Esophagus muscularis mucosa (tissue), 4 donors: Measurements from ENCODE around the gene RNF144A. TPM values are rescaled to one million over a fixed set of nuclear protein-coding genes. Genes with fewer than 3 reads are reported as not detected.
A peak's percentile ranks its signal among the peaks of the same experiment; 100 is the strongest.

ENCODE experiments used
- DNase-seq: peaks from one replicate; pipeline ENCODE4 v3.0.0-alpha.2; 2017; ENCODE audit errors: extremely low spot score
- H3K27ac ChIP-seq, 4 donors: fragments of 200-600 bp; sonication (generic); replicated peaks in 1 of 4; 1 replicate in 3 of 4; 2 replicates in 1 of 4; pipeline ENCODE4 v1.5.1; 2016 to 2019; ENCODE audit warnings: mild to moderate bottlenecking in 1 of 4
- H3K27me3 ChIP-seq, 4 donors: fragments of 200-600 bp; sonication (generic); one replicate each; pipeline versions ENCODE4 v1.5.1 to v1.6.0; 2016 to 2019
- H3K36me3 ChIP-seq, 4 donors: fragments of 200-600 bp; sonication (generic); one replicate each; pipeline ENCODE4 v1.5.1; 2016 to 2019
- H3K4me1 ChIP-seq, 4 donors: fragments of 200-600 bp; sonication (generic); one replicate each; pipeline ENCODE4 v1.5.1; 2016 to 2019
- H3K4me3 ChIP-seq, 4 donors: fragments of 200-600 bp; sonication (generic); 1 replicate in 2 of 4; 2 replicates in 2 of 4; pipeline ENCODE4 v1.5.1; 2016 to 2019; ENCODE audit warnings: mild to moderate bottlenecking in 4 of 4, moderate library complexity in 1 of 4
- H3K9me3 ChIP-seq, 4 donors: fragments of 200-600 bp; sonication (generic); 1 replicate in 3 of 4; 2 replicates in 1 of 4; pipeline ENCODE4 v1.5.1; 2016 to 2019
- CTCF ChIP-seq, 3 experiments: fragments of 200-600 bp in 2 of 3; fragments of 450-650 bp in 1 of 3; sonication (generic) in 2 of 3; IDR thresholded peaks; one replicate each; pipeline ENCODE4 v1.5.1; 2017 to 2019; ENCODE audit warnings: antibody characterized with exemption in 3 of 3, mild to moderate bottlenecking in 2 of 3, moderate library complexity in 1 of 3
- EP300 ChIP-seq: sonication (generic); formaldehyde crosslinking; IDR thresholded peaks from one replicate; pipeline ENCODE4 v1.6.1; 2017; ENCODE audit warnings: antibody characterized with exemption
- POLR2A ChIP-seq: fragments of 450-650 bp; IDR thresholded peaks from one replicate; pipeline ENCODE4 v1.6.1; 2017; ENCODE audit warnings: antibody characterized with exemption, moderate library complexity, mild to moderate bottlenecking, low read depth
- POLR2AphosphoS5 ChIP-seq, 2 donors: sonication (generic); formaldehyde crosslinking; IDR thresholded peaks; one replicate each; pipeline ENCODE4 v1.6.1; 2017; ENCODE audit warnings: antibody characterized with exemption in 2 of 2
- WGBS: methylation state at CpG from one replicate; pipeline ENCODE4 v1.1.5; 2018; 5-methylcytosine and 5-hydroxymethylcytosine counted together
- intact Hi-C: fragments of 100-400 bp; cut with DNase I; formaldehyde crosslinking; loops from one replicate; pipeline ENCODE4 v1.15.1; 2023
- total RNA-seq, 4 donors: library from RNA; depleted of rRNA; stranded (reverse); fragments of >200 nt; gene quantifications; one replicate each; pipeline versions ENCODE4 v1.1.0 to v1.2.1, GENCODE V29; 2016

Gene RNF144A
- total RNA-seq, 4 donors from 2014 or later: 5.4 to 10.8 (median 8.8) TPM

- DNase-seq: peak; percentile 50
- H3K4me3 ChIP-seq: no peak overlapping the region
- TF ChIP-seq EP300 (no peak), POLR2A (no peak), CTCF (IDR thresholded peaks at IDR 0.05) (no peak), POLR2AphosphoS5 (IDR thresholded peaks at IDR 0.05) (no peak)
- no peaks in the 10 kb centered on the region for H3K27me3 ChIP-seq
- no peaks in the 10 kb centered on the region for H3K36me3 ChIP-seq
- H3K4me1 ChIP-seq: peaks cover 8 to 18% (median 13%) of the 10 kb centered on the region in 4 donors
- no peaks in the 10 kb centered on the region for H3K9me3 ChIP-seq
- WGBS: 87% methylated on average over 4 of the region's 4 CpGs
- intact Hi-C loops: no loop called here
- no peak overlapping the region for H3K27ac ChIP-seq
Measured at GRCh38 chr2:6954586-6954985, 37.4 kb downstream of the RNF144A start.

- 57% methylated on average over 2 of the region's 2 CpGs for WGBS
- DNase-seq: peak; percentile 45
- Histone ChIP-seq H3K27me3 (no peaks in the 10 kb centered on the region), H3K9me3 (no peaks in the 10 kb centered on the region), H3K36me3 (no peaks in the 10 kb centered on the region), H3K4me3 (no peak overlapping the region), H3K4me1 (peaks cover 15 to 27% (median 20%) of the 10 kb centered on the region in 4 donors), H3K27ac (no peak overlapping the region)
- intact Hi-C loops: no loop called here
- no peak for TF ChIP-seq EP300
- no peak for TF ChIP-seq POLR2A
- TF ChIP-seq CTCF (IDR thresholded peaks at IDR 0.05): no peak
- TF ChIP-seq POLR2AphosphoS5 (IDR thresholded peaks at IDR 0.05): no peak
Measured at GRCh38 chr2:6955511-6956136, 38.4 kb downstream of the RNF144A start.

GRCh38 chr2:6956566-6956965 lies 39.4 kb downstream of the RNF144A start:
- TF ChIP-seq EP300 (no peak), CTCF (IDR thresholded peaks at IDR 0.05) (no peak), POLR2A (no peak), POLR2AphosphoS5 (IDR thresholded peaks at IDR 0.05) (no peak)
- 94% methylated on average over 3 of the region's 3 CpGs for WGBS
- Histone ChIP-seq H3K9me3 (no peaks in the 10 kb centered on the region), H3K4me1 (peaks cover 24 to 37% (median 27%) of the 10 kb centered on the region in 4 donors), H3K27me3 (no peaks in the 10 kb centered on the region), H3K36me3 (no peaks in the 10 kb centered on the region), H3K4me3 (no peak overlapping the region), H3K27ac (no peak overlapping the region)
- intact Hi-C loops: no loop called here
- peak; percentile 45 for DNase-seq

- no peak overlapping the region for H3K4me3 ChIP-seq
- H3K36me3 ChIP-seq: no peaks in the 10 kb centered on the region
- DNase-seq: peak; percentile 83
- H3K4me1 ChIP-seq: peaks cover 24 to 38% (median 28%) of the 10 kb centered on the region in 4 donors
- no peaks in the 10 kb centered on the region for H3K27me3 ChIP-seq
- TF ChIP-seq CTCF (IDR thresholded peaks at IDR 0.05): no peak
- no peak for TF ChIP-seq EP300
- no peak for TF ChIP-seq POLR2AphosphoS5 (IDR thresholded peaks at IDR 0.05)
- no peak for TF ChIP-seq POLR2A
- no peak overlapping the region for H3K27ac ChIP-seq
- intact Hi-C loops: no loop called here
- 90% methylated on average over 8 of the region's 9 CpGs for WGBS
- no peaks in the 10 kb centered on the region for H3K9me3 ChIP-seq
Measured at GRCh38 chr2:6957031-6957714, 40.0 kb downstream of the RNF144A start.
